ENCODE data around the gene TALDO1. TPM values are rescaled to one million over a fixed set of nuclear protein-coding genes. Genes with fewer than 3 reads are reported as not detected.
A peak's percentile ranks its signal among the peaks of the same experiment; 100 is the strongest.

Gene TALDO1
- total RNA-seq, 1 donor from 2014 or later: 155 TPM

DNA sequence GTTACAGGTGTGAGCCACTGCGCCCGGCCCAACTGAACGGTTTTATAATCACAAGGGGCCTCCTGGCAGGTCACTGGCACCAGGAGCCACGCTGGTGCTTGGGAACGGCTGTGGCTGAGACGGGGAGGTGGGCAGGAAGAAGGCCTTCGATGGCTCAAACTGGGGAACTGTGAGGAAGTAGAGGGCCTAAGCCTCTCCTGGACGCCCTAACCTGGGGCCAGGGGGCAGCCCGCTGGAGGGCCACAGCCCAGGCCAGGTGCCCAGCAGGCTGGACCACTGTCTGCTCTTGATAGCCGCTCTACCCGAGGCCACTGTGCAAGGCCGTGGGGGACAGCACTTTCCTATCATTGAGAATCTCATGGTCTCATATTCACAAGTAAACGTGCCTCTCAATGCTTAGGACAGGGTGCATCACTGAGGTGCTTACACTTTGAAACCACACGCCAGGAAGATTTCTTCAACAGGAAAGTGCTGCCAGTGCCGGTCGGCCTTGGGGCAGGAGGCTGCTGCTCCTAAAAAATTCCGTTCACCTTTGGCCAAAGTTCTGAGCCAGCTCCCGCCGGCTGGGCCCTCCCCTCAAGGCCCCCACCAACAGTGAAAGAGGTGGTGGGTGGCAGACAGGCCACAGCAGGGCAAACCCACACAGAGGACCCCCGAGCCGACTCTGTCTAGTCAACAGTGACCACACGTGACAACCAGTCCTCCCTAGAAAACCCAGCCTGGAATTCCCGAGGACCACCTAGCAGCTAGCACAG is 22.8 kb downstream of the TALDO1 start:
- no peak for DNase-seq (ENCODE audit: low read depth)

DNA sequence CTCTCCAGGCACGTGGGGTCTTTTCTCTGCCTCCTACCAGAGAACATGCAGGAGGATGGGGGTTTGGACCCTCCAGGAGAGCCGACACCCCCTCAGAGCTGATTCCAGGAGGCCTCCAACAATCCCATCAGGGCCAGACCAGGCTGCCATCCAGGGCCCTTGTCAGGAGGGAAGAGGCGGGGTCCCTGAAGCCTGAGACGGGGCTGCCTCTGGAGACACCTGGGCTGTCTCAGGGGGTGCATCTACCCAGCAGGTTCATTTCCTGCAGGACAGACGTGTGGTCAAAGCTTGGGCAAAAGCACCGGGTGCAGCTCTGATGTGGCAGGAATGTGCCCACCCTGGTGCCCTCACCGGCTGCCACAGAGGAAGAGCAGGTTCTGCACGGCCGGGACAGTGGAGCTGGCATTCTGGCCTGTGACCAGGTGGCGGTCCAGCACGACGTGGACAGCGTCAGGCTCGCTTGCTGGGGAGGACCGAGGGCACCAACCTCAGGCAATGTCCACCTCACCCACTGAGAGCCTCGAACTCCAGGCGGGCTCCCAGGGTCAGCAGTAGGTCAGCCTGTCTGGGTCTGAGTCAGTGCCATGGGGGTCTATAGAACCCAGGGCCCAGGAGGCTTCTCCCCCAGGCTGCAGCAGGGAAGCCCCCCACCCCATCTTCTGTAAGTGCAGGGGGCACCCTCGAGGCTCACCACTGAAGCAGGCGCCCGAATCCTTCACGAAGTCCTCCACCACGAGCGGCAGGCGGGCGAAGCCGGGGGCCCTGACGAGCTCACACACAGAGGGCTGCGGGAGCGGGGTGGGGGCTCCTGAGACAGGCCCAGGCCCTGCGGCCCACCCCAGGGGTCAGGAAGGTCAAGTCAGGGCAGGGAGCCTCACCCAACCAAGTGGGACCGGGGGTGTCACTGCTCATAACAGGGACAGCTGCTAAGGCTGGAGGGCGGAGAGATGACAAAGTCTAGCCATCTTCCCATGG is 23.7 kb downstream of the TALDO1 start:
- DNase-seq (ENCODE audit: low read depth): no peak

DNA sequence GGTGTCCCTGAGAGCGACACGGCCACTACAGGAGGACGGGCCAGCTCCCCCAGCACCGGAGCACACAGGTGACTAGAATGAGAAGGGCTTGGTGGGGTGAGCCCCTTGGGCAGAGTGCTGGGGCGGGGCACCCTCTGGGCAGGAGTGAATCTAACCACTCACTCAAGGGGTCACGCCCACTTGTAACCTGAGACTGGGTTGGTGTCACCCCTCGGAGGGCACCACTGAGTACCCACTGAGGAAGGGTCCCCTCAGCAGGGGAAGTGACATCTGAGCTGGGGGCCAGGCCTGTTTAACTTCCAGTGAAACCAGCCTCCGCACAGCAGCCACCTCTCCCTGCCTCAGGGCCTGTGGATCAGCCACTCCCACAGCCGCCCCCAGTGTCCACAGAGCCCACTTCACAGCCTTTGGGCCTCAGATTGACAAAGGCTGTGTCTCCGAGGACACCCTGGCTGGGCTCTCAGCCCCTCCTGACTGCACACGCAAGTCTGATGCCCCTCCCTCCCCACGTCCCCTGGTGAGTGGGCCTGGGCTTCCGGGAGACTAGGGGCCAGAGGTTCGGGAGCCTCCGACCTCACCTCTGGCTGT is 24.4 kb downstream of the TALDO1 start:
- no peak for DNase-seq (ENCODE audit: low read depth)

DNA sequence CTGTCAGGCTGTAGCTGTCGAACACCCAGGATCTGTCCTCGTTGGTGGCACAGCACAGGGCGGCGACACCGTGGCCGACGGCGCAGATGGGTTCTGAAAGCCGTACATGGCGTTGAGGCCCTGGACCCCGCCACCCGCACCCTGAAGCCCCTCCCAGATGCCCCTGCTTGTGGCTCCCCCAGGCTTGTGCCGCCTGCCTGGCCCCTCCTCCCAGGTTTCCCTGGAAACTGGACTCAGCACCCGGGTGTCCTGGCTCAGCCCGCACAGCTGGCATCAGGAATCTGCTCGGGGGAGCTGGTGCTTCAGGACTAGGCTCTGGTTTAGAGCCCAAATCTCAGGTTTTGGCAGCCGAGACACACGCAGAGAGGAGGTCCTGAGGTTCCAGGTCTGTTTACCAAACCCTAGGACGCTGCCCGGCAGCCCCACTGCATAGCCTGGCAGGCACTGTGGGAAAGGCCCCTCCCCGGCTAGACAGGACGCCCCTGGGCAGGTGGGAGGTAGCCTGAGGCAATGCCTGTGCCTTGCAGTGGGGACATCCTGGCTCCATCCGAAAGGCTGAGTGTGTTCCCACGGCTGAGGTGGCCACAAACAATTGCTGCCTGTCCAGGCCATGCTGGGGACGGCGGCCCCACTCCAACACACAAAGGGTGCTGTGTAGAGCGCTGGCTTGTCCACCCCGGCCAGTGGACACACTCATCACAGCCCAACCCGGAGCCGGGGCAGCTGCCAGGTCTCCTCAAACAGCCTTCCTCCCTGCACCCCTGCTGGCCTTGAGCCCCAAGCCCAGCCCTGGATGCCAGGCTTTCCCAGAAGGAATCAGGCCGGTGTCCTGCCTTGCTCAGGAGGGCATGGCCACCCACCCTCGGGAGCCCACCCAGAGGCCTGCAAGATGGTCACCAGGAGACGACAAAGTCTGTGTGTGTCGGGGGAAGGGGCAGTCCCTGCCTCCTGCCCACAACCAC is 25.4 kb downstream of the TALDO1 start:
- DNase-seq (ENCODE audit: low read depth): peak; percentile 71

DNA sequence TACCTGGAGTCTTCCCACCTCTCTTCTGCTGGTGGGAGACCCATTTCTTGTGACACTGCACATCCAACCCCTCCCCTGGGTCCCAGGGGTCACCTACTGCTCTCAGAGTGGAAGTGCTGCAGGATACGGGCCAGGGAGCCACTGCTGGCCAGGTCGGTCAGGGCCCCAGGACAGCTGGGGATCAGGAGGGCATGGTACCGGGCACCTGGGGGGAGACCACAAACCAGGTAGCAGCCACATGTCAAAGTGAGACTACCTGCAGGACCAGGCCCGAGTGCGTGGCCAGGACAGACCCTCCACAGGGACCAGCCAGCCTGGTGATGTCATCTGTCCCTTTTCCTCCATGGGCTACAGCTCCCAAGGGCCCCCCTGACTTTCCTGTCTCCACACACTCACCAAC is 26.2 kb downstream of the TALDO1 start:
- DNase-seq (ENCODE audit: low read depth): no peak

DNA sequence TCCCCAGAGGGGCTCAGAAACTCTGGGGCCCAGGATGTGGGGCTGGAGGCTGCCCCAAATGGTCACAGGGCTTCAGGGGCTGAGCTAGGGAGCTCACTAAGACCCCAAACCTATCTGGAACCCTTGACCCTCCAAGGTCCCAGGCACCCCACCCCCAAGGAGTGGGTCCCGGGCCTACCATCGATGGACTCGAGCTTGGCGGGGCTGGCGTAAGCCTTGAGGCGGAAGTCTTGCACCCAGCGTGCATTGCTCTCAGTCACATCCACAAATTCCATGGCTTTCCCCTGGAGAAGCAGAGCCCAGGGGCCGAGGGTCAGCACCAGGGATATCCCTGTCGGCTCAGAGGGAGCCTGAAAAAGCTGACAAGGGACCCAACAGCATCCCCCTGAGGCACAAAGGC is 26.6 kb downstream of the TALDO1 start:
- DNase-seq (ENCODE audit: low read depth): no peak

DNA sequence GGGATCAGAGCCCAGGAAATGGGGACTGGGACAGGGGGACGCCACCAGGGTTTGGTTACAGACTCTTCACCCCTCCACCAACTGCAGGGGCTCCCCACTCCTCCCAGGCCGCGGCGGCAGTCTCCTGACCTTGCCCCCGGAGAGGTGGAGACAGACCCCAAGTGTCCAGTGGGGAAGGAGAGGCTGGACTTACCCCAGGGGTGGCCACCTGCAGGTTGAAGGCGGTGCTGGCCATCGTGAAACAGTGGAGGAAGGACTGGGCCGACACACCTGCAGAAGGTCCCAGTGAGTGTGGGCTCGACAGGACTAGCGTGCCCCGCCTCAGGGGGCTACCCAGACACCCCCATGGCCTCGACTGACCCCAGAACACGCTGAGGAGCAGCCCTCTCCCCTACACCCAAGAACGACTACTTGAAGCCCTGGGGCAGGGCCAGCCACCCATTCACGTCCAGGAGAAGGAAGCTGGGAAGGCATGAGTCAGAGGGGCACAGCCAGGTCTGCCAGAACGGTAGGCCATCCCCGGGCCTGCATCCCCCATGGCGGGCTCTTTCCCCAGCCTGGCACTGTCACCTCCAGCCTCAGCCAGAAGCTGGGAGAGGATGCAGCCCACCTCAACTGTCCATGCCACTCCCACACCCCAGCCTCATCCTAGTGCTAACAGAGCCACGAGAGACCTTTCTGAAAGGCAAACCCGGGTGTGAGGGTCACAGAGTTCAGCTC is 27.8 kb downstream of the TALDO1 start:
- no peak for DNase-seq (ENCODE audit: low read depth)

DNA sequence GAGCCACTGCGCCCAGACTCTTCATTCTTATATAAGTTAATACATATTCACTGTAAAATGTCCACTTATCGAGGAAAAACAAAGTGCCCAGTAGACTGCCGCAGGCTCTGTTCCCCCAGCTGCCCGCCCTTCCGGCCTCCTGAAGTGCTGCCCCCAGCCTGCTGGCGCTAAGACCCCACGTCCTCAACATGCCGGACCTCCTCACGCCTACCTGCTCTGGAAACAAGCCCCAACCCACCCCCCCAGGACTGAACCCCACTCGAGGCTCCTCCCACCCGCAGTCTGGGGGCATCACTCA is 28.9 kb downstream of the TALDO1 start:
- DNase-seq (ENCODE audit: low read depth): no peak

DNA sequence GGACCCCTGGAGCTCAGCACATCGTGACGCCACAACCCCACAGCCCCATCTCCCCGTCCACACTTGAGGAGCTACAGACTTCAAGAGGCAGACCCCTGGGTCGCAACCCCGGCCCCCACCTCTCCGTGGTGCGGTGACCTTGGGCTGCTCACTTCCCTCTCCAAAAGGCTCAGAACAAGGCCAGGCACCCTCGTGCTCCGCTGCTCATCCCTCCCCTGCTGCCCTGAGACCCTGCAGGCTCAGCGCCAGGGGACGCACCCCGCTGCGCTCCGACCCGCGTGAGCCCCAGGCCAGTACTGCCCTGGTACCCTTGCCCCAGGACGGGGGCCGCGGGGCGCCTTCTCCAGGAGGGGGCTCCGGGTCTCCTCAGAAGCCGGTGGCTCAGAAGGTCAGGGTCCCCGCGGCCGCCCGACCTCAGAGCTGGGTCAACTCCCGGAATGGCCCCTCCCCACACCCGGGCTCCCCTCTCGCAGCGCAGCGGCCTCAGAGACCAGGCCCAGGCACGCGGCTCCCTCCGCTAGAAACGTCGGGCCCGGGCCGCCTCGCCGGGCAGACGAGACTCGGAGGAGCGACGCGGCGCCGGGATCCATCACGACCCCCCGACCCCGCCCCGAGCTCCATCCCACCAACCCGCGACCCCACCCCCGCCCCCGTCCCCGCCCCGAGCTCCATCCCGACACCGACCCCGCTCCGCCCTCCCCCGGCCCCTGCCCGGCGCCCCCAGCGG is 29.5 kb downstream of the TALDO1 start:
- no peak for DNase-seq (ENCODE audit: low read depth)

DNA sequence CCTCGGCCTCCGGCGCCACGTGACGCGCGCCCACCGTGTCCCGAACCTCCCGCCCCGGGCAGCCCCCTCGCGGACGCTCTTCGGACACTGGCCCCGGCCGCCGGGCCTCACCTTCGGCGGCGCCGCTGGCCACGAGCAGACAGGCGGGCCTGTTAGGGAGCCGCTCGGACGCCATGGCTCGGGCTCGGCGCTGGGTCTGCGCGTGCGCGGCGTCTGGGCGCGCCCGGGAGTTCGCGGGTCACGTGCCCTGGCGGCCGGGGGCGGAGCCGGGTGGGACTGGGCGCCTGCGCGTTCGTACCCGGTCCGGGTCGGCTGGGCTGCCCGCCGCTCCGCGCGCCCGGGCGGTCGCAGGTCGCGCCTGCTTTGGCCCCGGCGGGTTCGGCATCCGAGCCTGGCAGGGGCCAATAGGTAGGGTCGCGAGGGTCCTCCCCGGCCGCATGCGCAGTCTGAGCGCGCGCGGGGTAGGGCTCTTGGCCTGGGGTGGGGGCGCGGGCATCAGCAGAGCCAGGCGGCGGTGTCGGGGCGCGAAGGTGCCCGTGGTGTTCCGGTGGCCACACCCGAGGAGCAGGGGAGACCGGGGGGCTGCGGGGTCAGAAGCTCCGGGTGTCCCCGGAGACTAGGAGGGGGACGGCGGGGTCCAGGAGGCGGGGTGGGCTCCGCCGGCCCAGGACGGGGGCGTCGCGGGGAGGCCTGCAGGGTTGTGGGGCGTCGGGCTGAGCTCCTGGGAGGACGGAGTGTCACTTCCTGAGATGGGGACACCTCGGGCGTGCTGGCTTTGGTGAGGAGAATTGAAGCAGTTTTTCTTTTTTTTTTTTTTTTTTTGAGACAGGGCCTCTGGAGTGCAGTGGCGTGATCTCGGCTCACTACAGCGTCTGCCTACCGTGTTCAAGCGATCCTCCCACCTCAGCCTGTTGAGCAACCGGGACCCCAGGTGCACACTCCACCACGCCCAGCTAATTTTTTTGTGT is 30.3 kb downstream of the TALDO1 start, which contains the start of gene GATD1:
TSS of gene GATD1 (minus strand) at position 200 of the 968 bp plus-strand sequence. CDS start at position 175, 25 bp downstream.
- DNase-seq (ENCODE audit: low read depth): peak; percentile 88

DNA sequence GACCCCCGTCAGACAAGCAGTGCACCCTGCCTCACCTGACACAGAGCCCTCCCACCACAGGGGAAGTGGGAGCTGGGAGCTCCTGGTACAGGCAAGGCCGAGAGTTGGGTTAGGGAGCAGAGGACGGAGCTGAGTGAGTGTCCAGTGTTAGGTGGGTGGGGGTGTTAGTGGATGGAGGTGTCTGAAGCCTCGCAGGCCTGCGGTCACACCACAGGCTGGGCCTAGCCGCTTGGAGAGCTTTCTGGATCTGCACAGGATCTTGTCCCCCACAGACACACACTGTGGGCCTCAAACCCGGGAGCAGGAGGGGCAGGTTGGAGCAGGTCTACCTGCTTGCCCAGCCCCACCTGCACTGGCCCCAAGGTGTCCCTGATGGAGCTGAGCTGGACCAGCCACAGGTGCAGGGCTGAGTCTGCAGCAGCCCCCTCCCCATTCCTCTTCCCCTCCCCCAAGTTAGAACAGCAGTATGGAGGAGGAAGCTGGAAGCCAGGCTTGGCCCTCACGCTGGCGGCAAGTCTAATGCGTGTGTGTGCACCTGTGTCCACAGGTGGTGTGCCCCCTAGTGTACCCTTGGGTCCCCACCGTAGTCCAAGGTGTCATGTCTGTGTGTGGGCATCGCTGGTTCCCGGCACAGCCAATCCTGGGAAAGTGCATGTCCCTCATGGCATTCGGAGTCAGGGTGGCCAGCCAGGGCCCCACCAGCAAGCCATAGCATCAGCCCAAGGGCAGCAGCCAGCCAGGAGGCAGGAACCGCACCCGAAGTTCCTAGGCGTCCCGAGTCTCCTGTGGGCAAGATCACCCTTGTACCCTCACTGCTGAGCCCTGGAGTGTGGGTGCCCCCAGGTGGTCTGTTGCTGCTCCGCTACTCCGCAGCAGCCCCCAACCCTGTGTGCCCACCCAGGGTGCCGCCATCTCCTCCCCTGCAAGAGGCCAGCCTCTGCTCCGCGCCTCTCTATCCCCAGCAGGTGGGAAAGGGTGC is 32.0 kb downstream of the TALDO1 start:
- no peak for DNase-seq (ENCODE audit: low read depth)

DNA sequence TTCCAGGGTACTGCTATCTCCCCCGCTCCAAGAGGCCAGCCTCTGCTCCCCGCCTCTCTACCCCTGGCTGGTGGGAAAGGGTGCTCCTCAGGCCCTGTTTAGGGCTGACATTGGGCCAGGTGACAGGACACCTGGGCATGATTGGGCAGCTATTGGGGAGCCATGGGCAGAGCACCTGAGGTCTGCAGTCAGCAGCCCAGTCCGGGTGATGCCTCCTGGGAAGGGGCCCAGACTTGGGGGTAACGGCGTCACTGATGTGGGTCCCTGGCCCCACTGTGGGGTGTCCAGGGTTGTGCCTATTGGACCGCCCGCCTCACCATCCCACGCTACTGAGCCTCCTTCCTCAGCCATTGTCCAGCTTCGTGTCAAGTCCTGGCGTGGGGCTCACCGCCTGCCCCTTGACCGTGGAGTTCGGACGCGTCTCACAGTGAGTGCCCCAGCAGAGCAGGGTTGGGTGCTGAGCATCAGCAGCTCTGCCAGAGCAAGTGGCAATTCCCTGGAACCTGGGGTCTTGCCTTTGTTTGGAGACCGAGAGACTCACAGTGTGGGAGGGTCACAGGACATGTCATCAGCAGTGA is 32.8 kb downstream of the TALDO1 start:
- DNase-seq (ENCODE audit: low read depth): no peak

DNA sequence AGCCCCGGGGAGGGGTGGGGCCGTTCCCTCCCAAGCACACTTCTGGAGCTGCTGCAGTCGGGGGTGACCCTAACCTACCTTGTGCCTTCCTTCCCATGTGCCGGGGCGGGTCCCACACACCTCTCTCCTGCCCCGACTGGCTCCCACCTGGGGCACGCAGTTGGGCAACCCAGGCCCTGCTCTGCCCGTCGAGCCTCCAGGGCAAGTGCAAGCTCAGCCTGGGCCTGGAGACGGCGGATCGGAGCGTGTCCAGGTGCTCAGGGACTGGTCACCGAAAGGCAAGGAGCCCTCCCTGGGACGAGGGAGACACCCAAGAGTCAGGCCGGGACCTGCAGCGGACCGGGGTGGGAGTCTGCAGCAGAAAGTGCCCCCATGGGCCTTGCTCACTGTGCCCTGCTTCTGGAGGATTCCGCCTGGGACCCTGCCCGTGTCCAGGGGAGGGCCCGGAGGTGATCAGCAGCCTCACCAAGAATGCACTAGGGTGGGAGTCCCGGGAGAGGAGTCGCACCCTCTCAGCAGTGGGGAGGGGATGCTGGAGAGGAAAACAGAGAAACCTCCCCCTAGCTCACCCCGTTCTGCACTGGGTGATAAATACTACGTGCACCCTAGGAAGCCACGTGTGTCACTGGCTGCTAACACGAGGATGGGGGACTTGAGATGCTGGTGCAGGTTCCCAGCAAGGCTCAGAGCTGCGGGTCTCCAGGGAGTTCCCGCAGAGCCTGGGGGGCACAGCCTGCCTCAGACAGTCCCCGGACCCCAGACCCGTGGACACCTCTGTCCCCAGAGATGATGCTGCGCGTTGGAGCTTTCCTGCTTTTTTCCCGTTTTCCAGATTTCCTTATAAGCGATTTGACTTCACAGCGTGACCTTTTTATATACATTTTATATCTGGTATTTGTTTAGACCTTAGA is 35.3 kb downstream of the TALDO1 start:
- no peak for DNase-seq (ENCODE audit: low read depth)

DNA sequence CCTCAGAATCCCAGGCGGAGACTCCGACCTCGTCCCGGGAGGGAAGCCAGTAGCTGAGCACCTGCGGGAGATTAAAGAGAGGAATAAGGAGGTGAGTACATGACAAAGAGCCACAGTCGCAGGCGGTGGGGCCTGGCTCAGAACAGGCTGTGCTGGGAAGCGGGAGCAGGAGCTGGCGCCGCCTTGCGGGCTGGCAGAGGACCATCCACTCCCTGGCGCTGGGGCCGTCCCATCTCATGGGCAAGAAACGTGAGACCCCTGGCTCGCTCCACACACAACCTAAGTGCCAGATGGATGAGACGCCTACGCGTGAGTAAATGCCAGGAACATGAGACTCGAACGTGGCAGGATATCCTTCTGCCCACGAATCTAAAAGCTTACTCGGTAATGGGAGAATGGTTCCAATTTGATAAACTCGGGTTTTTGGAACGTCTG is 36.3 kb downstream of the TALDO1 start:
- peak; percentile 32 for DNase-seq (ENCODE audit: low read depth)
